GF-D8 (cell line): ENCODE results near the gene IMMP2L.

ENCODE experiments used
- DNase-seq: peaks from one replicate; lab custom pipeline; 2025; lab: John Stamatoyannopoulos, UW

IMMP2L gene

DNA sequence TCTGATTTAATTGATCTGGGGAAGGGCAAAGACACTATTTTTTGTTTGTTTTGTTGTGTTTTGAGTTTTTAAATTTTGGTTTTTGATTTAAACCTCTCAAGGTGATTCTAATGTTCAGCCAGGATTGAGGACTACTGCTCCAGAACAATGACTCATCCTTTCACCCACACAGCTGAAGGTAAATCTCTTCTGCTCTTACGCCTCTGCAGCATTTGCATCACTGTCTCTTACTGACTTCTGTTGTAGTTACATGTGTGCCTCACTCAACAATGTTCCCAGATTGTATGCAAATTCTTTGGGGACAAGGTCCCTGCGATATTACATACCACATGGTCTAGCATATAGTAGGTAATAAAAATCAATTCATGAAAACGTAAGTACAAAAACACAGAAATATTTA is 938.9 kb downstream of the IMMP2L start:
- DNase-seq: no peak

DNA sequence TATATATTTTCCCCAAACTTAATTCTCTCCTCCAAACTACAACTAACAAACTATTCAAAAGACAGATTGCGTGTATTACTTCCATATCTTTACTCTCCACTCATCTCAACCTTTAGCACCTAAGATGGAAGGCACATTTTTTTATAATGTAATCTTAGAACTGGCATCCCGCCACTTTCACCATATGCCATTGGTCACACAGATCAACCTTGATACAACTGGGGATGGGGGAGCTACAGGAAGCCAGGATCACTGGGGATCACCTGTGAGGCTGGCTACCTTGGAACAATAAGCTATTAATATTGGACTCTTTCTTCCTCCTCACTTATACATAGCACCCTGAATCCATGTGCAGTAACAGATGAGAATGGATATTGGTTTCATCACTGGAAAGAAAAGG is 941.0 kb downstream of the IMMP2L start:
- DNase-seq: no peak

DNA sequence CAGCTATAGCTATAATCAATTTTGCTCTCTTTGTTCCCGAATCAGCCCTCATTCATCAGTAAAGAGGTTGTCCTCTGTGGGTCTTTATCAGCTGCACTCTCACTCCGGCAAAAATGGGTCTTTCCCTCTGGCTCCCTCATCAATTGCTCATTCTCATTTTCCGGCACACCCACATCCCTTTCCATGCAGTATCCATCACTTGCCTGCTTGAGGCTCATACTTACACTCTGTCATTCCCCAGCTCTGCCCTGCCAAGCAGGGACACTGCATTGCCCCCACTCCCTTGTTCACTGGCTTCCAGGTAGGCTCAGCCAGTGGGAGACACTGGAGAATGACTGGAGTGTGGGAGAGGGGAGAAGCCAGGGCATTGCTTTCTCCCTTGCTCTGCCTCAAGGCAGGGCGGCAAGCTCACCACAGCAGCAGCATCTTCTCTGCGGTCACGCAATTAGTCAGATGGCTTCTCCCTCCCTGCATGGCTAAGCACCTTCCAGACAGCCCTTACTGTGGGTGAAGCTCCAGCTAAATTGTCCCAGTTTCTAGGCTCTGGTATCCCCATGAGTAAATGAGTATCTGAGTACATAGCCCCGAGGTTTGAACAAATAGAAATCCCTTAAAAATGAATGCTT is 942.1 kb downstream of the IMMP2L start:
- DNase-seq: no peak
